Stimulated activated naive CD8-positive, alpha-beta T cell treated with anti-CD3 and anti-CD28 coated beads, Interleukin-15, amount 100 ng/mL, for 72 hours (primary cell): Measurements from ENCODE around the gene PDCD1.

ENCODE experiments used
- ATAC-seq: fragments of 150-1000 bp; cut with Tn5 transposase; 2 replicates; pipeline ENCODE4 v1.10.0; 2021; ENCODE audit warnings: mild to moderate bottlenecking, moderate library complexity
- DNase-seq, 2 donors: peaks; one replicate each; pipeline ENCODE4 v3.0.0; 2021 to 2022
- H3K27ac Mint-ChIP-seq, 2 donors: one replicate each; pipeline ENCODE4 v1.8.0; 2022; ENCODE audit warnings: mild to moderate bottlenecking in 2 of 2, mixed read lengths in 2 of 2, moderate library complexity in 2 of 2
- H3K27me3 Mint-ChIP-seq: one replicate; pipeline ENCODE4 v1.8.0; 2022; ENCODE audit warnings: mixed read lengths
- H3K4me1 Mint-ChIP-seq: one replicate; pipeline ENCODE4 v1.8.0; 2022; ENCODE audit warnings: mild to moderate bottlenecking, mixed read lengths
- H3K4me3 Mint-ChIP-seq, 2 donors: one replicate each; pipeline ENCODE4 v1.8.0; 2022; ENCODE audit warnings: mild to moderate bottlenecking in 2 of 2, mixed read lengths in 2 of 2, moderate library complexity in 1 of 2
- H3K9me3 Mint-ChIP-seq, 2 donors: one replicate each; pipeline ENCODE4 v1.8.0; 2022; ENCODE audit warnings: mixed read lengths in 2 of 2

The PDCD1 gene

DNA sequence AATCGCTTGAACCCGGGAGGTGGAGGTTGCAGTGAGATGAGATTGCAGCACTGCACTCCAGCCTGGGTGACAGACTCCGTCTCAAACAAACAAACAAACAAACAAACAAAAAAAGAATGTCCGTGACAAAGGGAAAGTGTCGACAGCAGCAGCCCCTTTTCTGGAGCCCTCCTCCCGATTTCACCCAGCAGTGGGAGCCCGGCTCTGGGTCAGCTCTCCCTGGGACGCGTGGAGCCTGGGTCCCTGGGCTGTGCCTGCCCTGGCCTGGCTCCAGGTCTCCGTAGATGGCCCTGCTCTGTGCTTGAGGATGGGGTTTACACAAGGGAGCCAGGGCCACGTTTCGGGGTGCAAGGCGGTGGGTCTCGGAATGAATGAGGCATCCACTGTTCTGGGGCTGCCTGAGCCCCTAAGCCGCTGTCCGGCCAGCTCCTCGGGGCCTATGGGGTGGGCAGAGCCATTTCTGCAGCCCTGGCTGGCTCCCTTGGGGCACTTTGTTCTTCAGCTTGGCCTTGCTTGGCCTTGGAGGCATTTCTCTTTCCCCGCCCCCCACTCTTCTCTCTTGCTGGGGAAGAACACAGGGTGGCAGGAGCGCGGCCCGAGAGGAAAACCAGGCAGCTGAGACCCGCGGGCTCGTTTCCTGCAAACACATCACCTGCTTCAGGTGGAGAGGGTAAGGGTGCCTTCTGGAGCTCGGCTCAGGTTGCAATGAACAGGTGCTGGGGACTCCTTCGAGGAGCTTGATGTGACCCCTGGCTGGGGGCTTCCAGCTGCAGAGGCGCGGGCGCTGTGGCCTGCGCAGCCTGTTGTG is 40.0 kb upstream of the PDCD1 start:
- no peaks in the 10 kb centered on the region for H3K27me3 Mint-ChIP-seq
- DNase-seq = no peak
- peak overlapping the region in 1 of 2 donors; percentile 57 for H3K27ac Mint-ChIP-seq
- ATAC-seq = no peak
- no peaks in the 10 kb centered on the region for H3K9me3 Mint-ChIP-seq
- peaks cover 12% of the 10 kb centered on the region for H3K4me1 Mint-ChIP-seq
- no peak overlapping the region for H3K4me3 Mint-ChIP-seq

DNA sequence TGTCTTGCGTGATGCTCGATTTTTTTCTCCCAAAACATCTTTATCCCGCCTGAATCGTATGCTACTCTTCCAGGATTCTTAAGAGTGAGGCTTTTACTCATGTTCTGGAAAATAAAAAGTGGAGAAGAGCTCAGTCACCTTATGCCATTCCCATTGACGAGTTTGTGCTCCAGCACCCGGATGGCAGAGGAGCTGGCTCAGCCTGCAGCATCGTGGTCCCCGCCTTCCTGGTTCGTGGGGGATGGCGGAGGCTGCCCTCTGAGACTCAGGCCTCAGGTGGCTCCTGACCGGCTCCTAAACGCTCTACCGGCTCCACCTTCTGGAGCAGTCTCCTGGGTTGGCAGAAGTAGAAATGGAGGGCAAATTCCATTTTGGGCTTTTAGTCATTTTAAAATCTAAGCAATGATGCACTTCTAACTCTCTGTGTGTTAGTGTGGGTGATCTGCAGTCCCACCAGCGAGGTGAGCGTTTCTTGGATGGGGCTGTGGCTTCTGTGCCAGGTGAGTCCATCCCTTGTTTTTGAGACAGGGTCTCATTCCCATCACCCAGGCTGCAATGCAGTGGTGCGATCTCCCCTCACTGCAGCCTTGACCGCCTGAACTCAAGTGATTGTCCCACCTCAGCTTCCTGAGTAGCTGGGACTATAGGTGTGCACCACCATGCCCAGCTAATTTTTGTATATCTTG is 38.7 kb upstream of the PDCD1 start:
- H3K27me3 Mint-ChIP-seq = no peaks in the 10 kb centered on the region
- H3K4me3 Mint-ChIP-seq = peak overlapping the region in 1 of 2 donors; percentile 26
- no peaks in the 10 kb centered on the region for H3K9me3 Mint-ChIP-seq
- ATAC-seq (no peak), DNase-seq (no peak)
- H3K4me1 Mint-ChIP-seq = peaks cover 12% of the 10 kb centered on the region
- peak overlapping the region in 1 of 2 donors; percentile 93 for H3K27ac Mint-ChIP-seq

DNA sequence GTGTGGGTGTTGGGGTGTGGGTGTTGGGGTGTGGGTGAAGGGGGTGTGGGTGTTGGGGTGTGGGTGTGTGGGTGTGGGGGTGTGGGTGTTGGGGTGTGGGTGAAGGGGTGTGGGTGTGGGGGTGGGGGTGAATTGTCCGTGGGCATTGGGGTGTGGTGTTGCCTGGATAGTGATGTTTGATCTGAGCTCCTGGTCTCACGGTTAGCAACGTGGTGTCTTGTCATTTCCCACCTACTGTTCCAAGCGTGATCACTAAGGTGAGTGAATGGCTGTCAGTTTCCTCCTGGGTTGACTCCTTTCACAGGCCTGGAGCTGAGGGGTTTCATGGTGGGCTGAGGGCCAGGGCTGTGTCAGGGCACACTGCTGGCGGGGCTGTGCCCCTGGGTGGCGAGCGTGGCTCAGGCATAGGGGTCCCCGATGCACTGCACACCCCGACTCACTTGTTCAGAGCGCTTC is 38.1 kb upstream of the PDCD1 start:
- Mint-ChIP-seq H3K4me1 (peaks cover 12% of the 10 kb centered on the region), H3K9me3 (no peaks in the 10 kb centered on the region), H3K27me3 (no peaks in the 10 kb centered on the region), H3K4me3 (peak overlapping the region in 1 of 2 donors; percentile 10), H3K27ac (peak overlapping the region in 1 of 2 donors; percentile 93)
- ATAC-seq (no peak), DNase-seq (no peak)

DNA sequence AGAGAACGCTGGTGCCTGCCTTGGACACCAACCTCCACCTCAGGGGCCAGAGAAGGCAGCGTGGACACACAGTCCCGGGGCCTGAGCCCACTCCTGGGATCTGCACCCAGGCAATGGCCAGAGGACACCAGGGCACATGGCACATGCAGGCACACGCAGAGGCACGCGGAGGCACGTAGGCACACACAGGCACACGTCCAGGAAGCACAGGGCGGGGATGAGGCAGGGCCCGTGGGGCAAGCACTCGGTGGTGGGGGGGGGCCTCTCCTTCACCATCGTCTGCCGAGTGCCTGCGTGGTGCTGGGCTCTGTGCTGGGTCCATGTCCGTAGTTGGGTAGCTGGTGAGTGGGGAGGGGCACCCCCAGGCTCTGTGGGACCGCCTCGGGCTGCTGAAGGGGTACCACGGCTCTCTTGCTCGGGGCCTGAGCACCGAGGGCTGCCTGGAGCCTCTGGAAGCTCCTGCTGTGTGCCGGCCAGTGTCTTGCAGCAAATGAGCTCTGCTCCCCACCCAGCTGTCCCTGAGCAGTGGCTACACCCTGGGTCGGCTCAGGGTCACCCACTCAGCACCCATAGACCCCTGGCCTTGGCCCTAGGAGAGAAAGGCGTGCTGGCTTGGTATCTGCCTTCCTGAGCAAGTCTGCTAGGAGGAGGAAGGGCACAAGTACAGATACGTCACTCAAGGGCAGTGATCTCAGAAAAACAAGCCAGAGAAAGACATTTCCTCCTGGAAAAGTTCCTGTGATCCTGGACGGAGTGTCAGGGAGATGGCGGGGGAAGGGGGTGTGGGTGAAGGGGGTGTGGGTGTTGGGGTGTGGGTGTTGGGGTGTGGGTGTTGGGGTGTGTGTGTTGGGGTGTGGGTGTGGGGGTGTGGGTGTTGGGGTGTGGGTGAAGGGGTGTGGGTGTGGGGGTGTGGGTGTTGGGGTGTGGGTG is 37.3 kb upstream of the PDCD1 start:
- no peaks in the 10 kb centered on the region for H3K27me3 Mint-ChIP-seq
- peak overlapping the region in 1 of 2 donors; percentile 32 for H3K4me3 Mint-ChIP-seq
- peak overlapping the region in 1 of 2 donors; percentile 99 for H3K27ac Mint-ChIP-seq
- peak in 1 of 2 donors; percentile 10 for DNase-seq
- ATAC-seq = peak; percentile 49
- no peaks in the 10 kb centered on the region for H3K9me3 Mint-ChIP-seq
- peaks cover 12% of the 10 kb centered on the region for H3K4me1 Mint-ChIP-seq

DNA sequence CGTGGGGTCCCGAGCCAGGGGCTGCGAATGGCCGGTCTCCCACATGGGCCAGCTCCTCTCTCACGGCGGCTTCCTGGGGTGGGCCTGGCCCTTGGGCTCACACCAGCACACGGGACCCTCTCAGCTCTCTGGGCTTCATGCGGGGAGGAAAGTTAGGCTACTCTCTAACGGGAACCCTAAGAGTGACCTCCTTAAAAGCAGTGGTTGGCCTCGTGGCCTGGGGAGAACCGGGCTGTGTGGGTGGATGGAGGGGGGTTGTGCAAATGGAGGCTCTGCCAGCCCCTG is 36.7 kb upstream of the PDCD1 start:
- Mint-ChIP-seq H3K27me3 (no peaks in the 10 kb centered on the region), H3K9me3 (no peaks in the 10 kb centered on the region), H3K27ac (peak overlapping the region in 1 of 2 donors; percentile 99), H3K4me3 (no peak overlapping the region), H3K4me1 (peaks cover 12% of the 10 kb centered on the region)
- DNase-seq (no peak), ATAC-seq (peak; percentile 4)

DNA sequence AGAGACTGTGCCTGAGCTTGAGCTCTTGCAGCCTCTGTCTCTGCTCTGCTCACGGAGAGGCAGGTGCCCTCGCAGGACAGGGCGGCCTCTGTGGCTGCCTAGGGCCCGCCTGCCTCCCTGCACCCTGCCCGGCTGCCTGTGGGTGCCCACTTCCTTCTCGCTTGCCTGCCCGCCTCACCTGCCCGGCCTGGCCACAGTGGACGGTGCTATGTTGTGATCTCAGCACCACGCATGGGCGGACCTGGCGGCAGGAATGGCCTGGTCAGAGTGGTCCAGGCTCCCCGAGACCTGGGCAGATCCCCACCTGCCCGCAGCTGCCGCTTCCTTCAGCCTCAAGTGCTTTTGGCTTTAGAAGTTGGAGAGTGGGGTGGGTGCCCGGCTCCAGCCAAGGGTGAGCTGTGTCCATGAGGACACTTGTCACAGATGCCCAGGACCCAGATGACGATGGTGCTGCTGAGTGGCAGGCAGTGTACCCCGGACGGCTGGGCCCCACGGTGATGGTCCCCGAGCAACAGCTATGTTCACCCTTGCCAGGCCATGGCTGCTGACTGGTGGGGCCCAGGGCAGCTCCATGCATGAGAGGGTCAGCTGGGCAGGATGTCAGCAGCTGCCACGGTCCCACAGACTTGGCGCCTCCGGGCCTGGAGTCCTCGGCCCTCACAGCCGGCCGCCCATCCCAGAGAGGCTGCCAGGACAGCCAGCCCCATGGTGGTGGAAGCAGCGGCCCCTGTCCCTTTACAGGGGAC is 36.2 kb upstream of the PDCD1 start:
- Mint-ChIP-seq H3K27me3 (no peaks in the 10 kb centered on the region), H3K4me1 (peaks cover 12% of the 10 kb centered on the region), H3K27ac (no peak overlapping the region), H3K4me3 (no peak overlapping the region), H3K9me3 (no peaks in the 10 kb centered on the region)
- peak; percentile 18 for ATAC-seq
- DNase-seq = peak in 1 of 2 donors; percentile 9

DNA sequence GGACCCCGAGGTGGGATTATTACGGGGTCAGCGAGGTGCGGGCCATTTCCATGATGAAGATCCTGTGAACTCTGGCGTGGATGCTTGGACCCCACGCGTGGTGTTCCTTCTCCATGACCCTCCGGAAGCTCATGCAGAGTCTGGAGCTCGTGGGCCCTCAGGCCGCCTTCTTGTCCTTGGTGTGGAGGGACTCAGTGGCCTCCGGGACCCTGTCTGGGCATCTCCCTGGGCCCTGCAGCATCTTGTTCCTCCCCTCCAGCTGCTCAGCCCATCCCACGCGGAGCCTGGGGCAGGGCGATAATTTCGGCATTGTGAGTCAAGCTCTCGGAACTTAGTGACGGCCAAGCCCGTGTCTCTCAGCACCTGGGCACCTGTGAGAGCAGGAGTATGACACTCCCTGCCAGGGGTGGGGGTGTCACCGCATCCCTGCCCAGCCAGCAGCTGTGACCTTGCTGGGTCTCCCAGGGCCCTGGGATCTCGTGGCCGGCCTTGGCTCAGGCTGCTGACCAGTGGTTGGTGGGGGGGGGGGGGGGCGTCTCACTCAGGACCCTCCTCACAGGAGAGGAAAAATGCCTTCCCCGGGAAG is 35.5 kb upstream of the PDCD1 start:
- DNase-seq = peak in 1 of 2 donors; percentile 5
- H3K9me3 Mint-ChIP-seq = peaks cover 2 to 5% of the 10 kb centered on the region in 2 donors
- H3K4me3 Mint-ChIP-seq = no peak overlapping the region
- H3K4me1 Mint-ChIP-seq = peaks cover 12% of the 10 kb centered on the region
- no peak for ATAC-seq
- H3K27ac Mint-ChIP-seq = no peak overlapping the region
- H3K27me3 Mint-ChIP-seq = no peaks in the 10 kb centered on the region

DNA sequence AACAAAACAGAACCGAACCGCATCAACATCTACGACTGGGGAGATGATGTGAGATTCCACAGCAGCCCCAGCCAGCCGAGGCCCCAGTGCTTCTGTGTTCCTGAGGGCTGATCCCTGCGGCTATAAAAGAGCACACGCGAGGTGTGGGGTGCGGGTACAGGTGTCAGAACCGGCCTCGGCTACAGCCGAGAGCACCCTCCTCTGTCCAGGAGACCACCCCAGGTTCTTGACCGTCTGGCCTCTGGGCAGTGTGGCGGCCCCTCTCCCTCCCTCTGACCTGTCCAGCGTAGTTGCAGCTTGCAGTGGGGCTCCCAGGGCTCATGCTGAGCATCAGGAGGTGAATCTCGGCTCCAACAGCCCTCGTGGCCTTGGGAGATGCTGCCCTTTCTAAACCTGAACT is 34.6 kb upstream of the PDCD1 start:
- no peak for ATAC-seq
- Mint-ChIP-seq H3K27me3 (no peaks in the 10 kb centered on the region), H3K4me3 (no peak overlapping the region), H3K27ac (no peak overlapping the region), H3K4me1 (peaks cover 12% of the 10 kb centered on the region), H3K9me3 (peaks cover 5 to 8% of the 10 kb centered on the region in 2 donors)
- DNase-seq = no peak

DNA sequence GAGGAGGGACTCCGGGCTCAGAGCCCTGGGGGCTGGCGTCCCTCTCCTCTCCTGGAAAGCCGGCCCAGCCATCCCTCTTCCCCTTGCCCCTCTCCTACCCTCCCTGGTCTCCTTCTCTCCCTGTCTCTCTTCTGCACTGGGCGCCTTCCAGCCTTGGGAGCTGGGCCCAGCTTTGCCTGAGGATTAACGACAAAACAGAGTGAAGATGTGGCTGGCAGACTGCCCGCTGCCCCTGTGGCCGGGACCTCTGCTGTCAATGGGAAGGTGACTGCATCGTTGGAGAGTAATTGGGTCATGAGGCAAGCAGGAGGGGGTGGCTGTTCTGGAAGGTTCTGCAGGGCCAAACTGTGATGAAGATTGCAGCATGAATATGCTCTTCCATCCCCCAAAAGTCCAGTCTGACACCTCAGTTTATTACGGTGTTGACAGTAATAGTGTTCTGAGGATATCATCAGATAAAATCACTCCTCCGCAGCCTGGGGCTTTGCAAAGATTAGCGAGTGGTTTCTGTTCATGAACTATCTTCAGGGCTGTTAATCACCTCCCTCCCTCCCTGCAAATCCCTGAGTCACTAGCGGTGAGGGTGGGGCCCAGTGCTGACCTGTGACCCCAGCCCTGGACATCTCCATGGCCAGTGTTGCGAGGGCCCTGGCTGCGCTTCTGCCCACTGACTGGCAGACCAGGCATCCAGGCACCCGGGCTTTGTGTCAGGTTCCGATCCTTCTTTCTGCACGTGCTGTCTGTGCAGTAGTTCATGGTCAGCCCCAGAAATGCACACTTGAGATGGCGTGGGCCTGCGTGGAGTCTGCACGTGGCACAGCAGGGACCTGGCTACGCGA is 33.8 kb upstream of the PDCD1 start:
- no peaks in the 10 kb centered on the region for H3K27me3 Mint-ChIP-seq
- peak overlapping the region in 1 of 2 donors; percentile 22 for H3K27ac Mint-ChIP-seq
- DNase-seq (peak in 1 of 2 donors; percentile 4), ATAC-seq (no peak)
- no peak overlapping the region for H3K4me3 Mint-ChIP-seq
- peaks cover 5 to 8% of the 10 kb centered on the region in 2 donors for H3K9me3 Mint-ChIP-seq
- peaks cover 18% of the 10 kb centered on the region for H3K4me1 Mint-ChIP-seq

DNA sequence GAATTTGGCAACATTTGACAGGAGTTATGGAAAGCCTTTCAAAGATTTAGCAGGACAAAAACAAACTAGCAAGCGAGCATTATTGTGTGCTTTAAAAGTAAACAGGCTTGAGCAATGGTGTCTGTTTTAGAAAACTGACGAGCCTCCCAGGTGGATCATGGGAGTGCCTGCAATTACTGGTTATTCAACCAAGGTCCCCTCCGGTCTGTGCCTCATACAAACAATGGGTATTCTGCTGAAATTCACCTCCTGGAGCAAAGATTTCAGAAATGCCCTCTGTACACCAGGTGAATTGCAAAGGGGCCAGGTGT is 33.2 kb upstream of the PDCD1 start:
- no peak overlapping the region for H3K27ac Mint-ChIP-seq
- H3K4me3 Mint-ChIP-seq = no peak overlapping the region
- DNase-seq (no peak), ATAC-seq (no peak)
- H3K27me3 Mint-ChIP-seq = no peaks in the 10 kb centered on the region
- H3K4me1 Mint-ChIP-seq = peaks cover 22% of the 10 kb centered on the region
- H3K9me3 Mint-ChIP-seq = peaks cover 5 to 8% of the 10 kb centered on the region in 2 donors

DNA sequence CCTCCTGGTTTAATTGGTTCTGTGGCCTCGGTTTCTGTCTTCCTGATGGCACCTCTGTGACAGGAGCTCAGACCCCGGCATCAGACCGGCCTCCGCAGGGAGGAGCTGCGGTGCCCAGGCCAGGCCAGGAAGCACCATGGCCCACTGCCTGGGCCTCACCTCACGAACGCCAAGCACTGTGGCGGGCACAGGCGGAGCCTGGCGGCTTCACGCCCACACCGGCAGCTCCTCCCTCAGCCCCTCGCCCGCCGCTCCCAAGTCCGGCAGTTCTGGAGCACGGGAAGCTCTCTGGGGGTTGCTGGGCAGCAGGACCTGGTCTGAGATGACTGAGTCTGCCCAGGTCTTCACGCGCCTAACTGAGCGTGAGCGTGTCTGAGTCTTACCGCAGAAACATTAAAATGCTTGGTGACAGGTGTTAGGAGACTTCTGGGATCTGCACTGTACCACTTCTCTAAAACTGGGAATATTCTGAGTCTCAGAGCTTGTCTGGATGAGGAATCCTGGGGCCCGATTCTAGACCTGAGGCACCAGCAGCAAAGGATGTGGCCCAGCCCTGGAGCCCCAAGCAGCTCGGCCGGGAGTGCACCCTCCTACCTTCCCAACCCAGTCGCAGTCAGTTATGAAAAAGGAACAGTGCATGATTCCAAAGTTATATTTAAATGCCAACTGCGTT is 32.8 kb upstream of the PDCD1 start:
- peaks cover 27% of the 10 kb centered on the region for H3K4me1 Mint-ChIP-seq
- DNase-seq (no peak), ATAC-seq (no peak)
- no peak overlapping the region for H3K4me3 Mint-ChIP-seq
- H3K9me3 Mint-ChIP-seq = peaks cover 5 to 8% of the 10 kb centered on the region in 2 donors
- H3K27me3 Mint-ChIP-seq = no peaks in the 10 kb centered on the region
- H3K27ac Mint-ChIP-seq = no peak overlapping the region

DNA sequence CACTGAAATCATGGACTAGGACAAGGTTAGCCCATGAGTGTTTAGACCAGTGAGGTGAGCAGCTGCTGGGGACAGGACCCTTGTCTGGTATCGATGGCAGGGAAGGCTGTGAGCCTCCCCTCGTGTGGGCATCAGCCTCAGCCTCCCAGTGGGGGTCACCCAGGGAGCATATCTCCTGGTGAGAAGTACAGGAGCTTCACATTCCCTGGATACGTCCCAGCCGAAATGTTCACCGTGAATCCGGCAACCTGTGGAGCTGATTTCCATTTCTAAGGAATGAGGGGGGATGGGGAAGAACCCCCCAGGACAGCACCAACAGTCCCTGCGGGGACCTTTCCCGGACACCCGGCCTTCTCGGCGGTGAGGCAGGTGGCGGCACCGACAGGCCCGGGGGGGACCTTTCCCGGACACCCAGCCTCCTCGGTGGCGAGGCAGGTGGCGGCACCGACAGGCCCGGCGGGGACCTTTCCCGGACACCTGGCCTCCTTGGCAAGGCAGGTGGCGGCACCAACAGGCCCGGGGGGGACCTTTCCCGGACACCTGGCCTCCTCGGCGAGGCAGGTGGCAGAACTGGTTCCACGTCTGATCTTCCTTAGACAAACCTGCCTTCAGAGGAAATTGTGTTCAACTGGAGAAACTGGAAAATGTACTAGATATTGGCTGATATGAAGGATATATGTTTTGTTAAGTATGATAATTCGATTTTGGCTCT is 32.0 kb upstream of the PDCD1 start:
- Mint-ChIP-seq H3K9me3 (peaks cover 5 to 8% of the 10 kb centered on the region in 2 donors), H3K27me3 (no peaks in the 10 kb centered on the region), H3K4me1 (peaks cover 27% of the 10 kb centered on the region), H3K27ac (no peak overlapping the region), H3K4me3 (no peak overlapping the region)
- ATAC-seq (no peak), DNase-seq (no peak)

DNA sequence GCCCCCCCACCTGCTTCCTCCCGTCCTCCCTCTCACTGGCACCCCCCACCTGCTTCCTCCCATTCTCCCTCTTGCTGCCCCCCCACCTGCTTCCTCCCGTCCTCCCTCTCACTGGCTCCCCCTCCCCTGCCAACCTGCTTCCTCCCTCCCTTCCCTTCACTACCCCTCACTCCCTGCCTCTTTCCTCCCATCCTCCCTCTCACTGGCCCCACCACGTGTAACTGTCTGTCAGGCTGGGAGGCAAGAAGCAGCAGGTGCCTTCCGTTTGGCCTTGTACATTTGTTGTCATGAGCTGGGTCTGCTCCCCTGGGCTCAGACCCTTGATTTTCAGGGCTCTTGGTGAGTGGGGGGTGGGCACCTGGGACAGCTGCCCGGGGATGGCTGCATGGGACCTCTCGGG is 29.9 kb upstream of the PDCD1 start:
- no peak overlapping the region for H3K27ac Mint-ChIP-seq
- no peak overlapping the region for H3K4me3 Mint-ChIP-seq
- ATAC-seq = no peak
- H3K4me1 Mint-ChIP-seq = peaks cover 40% of the 10 kb centered on the region
- no peak for DNase-seq
- peaks cover 5 to 8% of the 10 kb centered on the region in 2 donors for H3K9me3 Mint-ChIP-seq
- H3K27me3 Mint-ChIP-seq = no peaks in the 10 kb centered on the region
